Measurements from ENCODE around the gene OR2V1. TPM values are rescaled to one million over a fixed set of nuclear protein-coding genes. Genes with fewer than 3 reads are reported as not detected.

Gene OR2V1
- total and polyA plus RNA-seq, 2 of the 13 experiments (the other 11 are each of a cell fraction or from before 2014, with no cell fraction given), result not detected

- no peak overlapping the region for H2AFZ ChIP-seq (ENCODE audit: low read length)
- H4K20me1 ChIP-seq (ENCODE audit: insufficient read depth, low read length), result no peaks in the 10 kb centered on the region
Measured at GRCh38 chr5:181134259-181134658, 3.3 kb upstream of the OR2V1 start.

More at GRCh38 chr5:181134259-181134658, 3.3 kb upstream of the OR2V1 start:
- TF ChIP-seq ZNF432 (CRISPR knock-in tag; IDR thresholded peaks at IDR 0.05; ENCODE audit: borderline replicate concordance), result no peak
- no peak for TF ChIP-seq SOX6 (IDR thresholded peaks at IDR 0.05)
- TF ChIP-seq SOX6 (CRISPR knock-in tag; IDR thresholded peaks at IDR 0.05), result no peak
- no peak for TF ChIP-seq JDP2 (CRISPR knock-in tag; IDR thresholded peaks at IDR 0.05; ENCODE audit: borderline replicate concordance)
- no peak for TF ChIP-seq GPN1 (CRISPR knock-in tag; IDR thresholded peaks at IDR 0.05; ENCODE audit: borderline replicate concordance)
- no peak for TF ChIP-seq RCOR2 (CRISPR knock-in tag; IDR thresholded peaks at IDR 0.05)
- TF ChIP-seq, protein P1, sequence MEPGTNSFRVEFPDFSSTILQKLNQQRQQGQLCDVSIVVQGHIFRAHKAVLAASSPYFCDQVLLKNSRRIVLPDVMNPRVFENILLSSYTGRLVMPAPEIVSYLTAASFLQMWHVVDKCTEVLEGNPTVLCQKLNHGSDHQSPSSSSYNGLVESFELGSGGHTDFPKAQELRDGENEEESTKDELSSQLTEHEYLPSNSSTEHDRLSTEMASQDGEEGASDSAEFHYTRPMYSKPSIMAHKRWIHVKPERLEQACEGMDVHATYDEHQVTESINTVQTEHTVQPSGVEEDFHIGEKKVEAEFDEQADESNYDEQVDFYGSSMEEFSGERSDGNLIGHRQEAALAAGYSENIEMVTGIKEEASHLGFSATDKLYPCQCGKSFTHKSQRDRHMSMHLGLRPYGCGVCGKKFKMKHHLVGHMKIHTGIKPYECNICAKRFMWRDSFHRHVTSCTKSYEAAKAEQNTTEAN (CRISPR knock-in tag; conservative IDR thresholded peaks at IDR 0.05), result no peak
- TF ChIP-seq MTA1 (CRISPR knock-in tag; IDR thresholded peaks at IDR 0.05; ENCODE audit: borderline replicate concordance), result no peak
- TF ChIP-seq, protein P2, sequence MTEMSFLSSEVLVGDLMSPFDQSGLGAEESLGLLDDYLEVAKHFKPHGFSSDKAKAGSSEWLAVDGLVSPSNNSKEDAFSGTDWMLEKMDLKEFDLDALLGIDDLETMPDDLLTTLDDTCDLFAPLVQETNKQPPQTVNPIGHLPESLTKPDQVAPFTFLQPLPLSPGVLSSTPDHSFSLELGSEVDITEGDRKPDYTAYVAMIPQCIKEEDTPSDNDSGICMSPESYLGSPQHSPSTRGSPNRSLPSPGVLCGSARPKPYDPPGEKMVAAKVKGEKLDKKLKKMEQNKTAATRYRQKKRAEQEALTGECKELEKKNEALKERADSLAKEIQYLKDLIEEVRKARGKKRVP (CRISPR knock-in tag; IDR thresholded peaks at IDR 0.05), result no peak
- TF ChIP-seq, protein P3, sequence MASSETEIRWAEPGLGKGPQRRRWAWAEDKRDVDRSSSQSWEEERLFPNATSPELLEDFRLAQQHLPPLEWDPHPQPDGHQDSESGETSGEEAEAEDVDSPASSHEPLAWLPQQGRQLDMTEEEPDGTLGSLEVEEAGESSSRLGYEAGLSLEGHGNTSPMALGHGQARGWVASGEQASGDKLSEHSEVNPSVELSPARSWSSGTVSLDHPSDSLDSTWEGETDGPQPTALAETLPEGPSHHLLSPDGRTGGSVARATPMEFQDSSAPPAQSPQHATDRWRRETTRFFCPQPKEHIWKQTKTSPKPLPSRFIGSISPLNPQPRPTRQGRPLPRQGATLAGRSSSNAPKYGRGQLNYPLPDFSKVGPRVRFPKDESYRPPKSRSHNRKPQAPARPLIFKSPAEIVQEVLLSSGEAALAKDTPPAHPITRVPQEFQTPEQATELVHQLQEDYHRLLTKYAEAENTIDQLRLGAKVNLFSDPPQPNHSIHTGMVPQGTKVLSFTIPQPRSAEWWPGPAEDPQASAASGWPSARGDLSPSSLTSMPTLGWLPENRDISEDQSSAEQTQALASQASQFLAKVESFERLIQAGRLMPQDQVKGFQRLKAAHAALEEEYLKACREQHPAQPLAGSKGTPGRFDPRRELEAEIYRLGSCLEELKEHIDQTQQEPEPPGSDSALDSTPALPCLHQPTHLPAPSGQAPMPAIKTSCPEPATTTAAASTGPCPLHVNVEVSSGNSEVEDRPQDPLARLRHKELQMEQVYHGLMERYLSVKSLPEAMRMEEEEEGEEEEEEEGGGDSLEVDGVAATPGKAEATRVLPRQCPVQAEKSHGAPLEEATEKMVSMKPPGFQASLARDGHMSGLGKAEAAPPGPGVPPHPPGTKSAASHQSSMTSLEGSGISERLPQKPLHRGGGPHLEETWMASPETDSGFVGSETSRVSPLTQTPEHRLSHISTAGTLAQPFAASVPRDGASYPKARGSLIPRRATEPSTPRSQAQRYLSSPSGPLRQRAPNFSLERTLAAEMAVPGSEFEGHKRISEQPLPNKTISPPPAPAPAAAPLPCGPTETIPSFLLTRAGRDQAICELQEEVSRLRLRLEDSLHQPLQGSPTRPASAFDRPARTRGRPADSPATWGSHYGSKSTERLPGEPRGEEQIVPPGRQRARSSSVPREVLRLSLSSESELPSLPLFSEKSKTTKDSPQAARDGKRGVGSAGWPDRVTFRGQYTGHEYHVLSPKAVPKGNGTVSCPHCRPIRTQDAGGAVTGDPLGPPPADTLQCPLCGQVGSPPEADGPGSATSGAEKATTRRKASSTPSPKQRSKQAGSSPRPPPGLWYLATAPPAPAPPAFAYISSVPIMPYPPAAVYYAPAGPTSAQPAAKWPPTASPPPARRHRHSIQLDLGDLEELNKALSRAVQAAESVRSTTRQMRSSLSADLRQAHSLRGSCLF (CRISPR knock-in tag; IDR thresholded peaks at IDR 0.05; ENCODE audit: borderline replicate concordance), result no peak
- WGBS (ENCODE audit: low lambda C conversion rate), result 26% methylated on average over 6 of the region's 6 CpGs
- no peaks in the 10 kb centered on the region for H3K79me2 ChIP-seq (ENCODE audit: insufficient read depth, low read length)
- in situ Hi-C loops (cut with HindIII; ENCODE audit: extremely low pct_ligation_motif_present, low pct_unique_long_range_greater_than_20kb), result no loop called here
- ATAC-seq, result no peak
- H3K27me3 ChIP-seq (ENCODE audit: control insufficient read depth in 1 of 2, insufficient read depth in 2 of 2, low read length in 2 of 2), result peaks cover 3 to 44% of the 10 kb centered on the region in 2 experiments; a peak in 3 of 5 replicates
- no peaks in the 10 kb centered on the region for H3K4me1 ChIP-seq (ENCODE audit: insufficient read depth, low read length)
- H3K27ac ChIP-seq (ENCODE audit: extremely low read length, insufficient read depth, low read length), result no peak overlapping the region
- intact Hi-C loops (cut with micrococcal nuclease; ENCODE audit: unreplicated experiment), result no loop called here
- H3K4me3 ChIP-seq (replicated peaks in 1 of 3; ENCODE audit: insufficient read depth in 1 of 3, low read depth in 2 of 3, low read length in 3 of 3), result no peak overlapping the region
- no peaks in the 10 kb centered on the region for H3K36me3 ChIP-seq (replicated peaks in 1 of 2; ENCODE audit: control insufficient read depth in 1 of 2, insufficient read depth in 2 of 2, low read length in 2 of 2)
- no peak overlapping the region for H3K4me2 ChIP-seq (ENCODE audit: low read depth, low read length)
- ChIA-PET CTCF (ENCODE audit: low intra/inter-chr PET ratio, low total read pairs) (no interaction called here), POLR2A (no interaction called here)
- H3K9ac ChIP-seq (ENCODE audit: insufficient read depth, low read depth, low read length), result no peak overlapping the region
- BruUV-seq (replicated peaks), result no TSS peak
- no peak for FAIRE-seq
- no peaks in the 10 kb centered on the region for H3K9me3 ChIP-seq (ENCODE audit: low read length)
- DNase-seq (ENCODE audit: low spot score), result no peak
